ENCODE results near the gene CYBC1.

Gene CYBC1

DNA sequence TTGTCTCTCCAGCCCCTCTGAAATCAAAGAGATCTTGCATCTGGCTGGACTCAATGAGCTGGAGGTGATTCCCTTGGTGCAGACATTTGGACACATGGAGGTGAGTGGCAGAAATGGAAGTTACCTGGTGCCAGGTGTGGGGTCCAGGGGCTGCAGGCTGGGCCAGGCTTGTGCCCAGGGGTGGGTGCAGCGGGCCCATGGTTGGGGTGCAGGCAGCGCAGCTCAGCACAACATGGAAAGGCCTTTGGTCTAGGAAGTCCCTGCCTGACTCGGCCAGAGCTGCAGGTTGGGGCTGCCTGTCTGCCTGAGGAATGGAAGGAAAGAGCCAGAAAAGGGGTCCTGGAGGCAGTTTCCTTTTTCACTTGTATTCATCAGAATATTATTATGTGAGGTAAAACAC is 22.0 kb downstream of the CYBC1 start:
- H3K4me3 ChIP-seq (replicated peaks in 1 of 2; ENCODE audit: low read depth in 2 of 2, low read length in 2 of 2): no peak overlapping the region
- DNase-seq (ENCODE audit: low read depth in 2 of 2): no peak
- TF ChIP-seq, protein P1, sequence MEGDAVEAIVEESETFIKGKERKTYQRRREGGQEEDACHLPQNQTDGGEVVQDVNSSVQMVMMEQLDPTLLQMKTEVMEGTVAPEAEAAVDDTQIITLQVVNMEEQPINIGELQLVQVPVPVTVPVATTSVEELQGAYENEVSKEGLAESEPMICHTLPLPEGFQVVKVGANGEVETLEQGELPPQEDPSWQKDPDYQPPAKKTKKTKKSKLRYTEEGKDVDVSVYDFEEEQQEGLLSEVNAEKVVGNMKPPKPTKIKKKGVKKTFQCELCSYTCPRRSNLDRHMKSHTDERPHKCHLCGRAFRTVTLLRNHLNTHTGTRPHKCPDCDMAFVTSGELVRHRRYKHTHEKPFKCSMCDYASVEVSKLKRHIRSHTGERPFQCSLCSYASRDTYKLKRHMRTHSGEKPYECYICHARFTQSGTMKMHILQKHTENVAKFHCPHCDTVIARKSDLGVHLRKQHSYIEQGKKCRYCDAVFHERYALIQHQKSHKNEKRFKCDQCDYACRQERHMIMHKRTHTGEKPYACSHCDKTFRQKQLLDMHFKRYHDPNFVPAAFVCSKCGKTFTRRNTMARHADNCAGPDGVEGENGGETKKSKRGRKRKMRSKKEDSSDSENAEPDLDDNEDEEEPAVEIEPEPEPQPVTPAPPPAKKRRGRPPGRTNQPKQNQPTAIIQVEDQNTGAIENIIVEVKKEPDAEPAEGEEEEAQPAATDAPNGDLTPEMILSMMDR (IDR thresholded peaks at IDR 0.05; ENCODE audit: low read depth, low read length): no peak

GRCh38 chr17:82424863-82425159 is 25.7 kb downstream of the CYBC1 start:
- H3K4me3 ChIP-seq (replicated peaks in 1 of 2; ENCODE audit: low read depth in 2 of 2, low read length in 2 of 2): no peak overlapping the region
- TF ChIP-seq, protein P1 (IDR thresholded peaks at IDR 0.05; ENCODE audit: low read depth, low read length): no peak
- DNase-seq (ENCODE audit: low read depth in 2 of 2): no peak

DNA sequence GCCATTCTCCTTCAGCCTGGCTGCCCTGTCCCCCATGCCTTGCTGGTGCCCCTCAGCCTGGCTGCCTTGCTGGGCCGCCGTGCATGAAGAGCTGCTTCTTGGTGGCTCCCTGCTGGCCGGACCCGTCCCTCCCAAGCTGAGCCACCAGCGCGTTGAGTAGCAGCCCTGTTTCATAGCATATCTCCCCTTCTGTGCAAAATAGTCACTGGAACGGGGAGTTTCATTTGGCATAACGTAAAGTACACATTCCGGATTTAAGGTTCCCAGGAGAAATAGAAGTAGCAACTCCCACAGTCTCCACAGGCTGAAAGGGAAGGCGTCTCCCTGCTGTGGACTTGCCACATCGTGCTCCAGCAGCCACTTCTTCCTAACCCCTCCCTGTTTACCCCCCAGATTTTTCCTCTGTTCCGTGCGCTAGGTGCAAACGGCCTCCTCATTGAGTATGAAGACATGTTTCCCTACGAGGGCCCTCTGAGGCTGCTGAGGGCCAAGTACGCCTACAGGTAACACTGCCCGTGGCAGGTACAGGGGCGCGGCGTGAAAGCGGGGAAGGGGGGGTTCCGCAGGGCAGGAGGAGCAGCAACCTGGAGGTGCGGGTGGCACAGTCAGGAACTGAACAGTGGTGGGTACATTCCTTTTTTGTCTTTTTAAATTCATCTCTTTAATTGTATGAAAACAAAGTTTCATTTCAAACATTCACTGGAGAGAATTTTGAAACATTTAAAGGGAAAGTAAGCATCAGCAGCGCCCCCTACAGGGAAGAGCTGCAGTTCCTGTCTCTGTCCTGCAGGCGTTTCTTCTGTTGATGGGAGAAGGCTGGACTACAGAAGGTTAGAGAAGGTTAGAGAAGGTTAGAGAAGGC is 26.3 kb downstream of the CYBC1 start:
- peak; percentile 54 to 72 for DNase-seq (ENCODE audit: low read depth in 2 of 2)
- TF ChIP-seq, protein P1 (IDR thresholded peaks at IDR 0.05; ENCODE audit: low read depth, low read length): peak; percentile 76
- no peak overlapping the region for H3K4me3 ChIP-seq (replicated peaks in 1 of 2; ENCODE audit: low read depth in 2 of 2, low read length in 2 of 2)

DNA sequence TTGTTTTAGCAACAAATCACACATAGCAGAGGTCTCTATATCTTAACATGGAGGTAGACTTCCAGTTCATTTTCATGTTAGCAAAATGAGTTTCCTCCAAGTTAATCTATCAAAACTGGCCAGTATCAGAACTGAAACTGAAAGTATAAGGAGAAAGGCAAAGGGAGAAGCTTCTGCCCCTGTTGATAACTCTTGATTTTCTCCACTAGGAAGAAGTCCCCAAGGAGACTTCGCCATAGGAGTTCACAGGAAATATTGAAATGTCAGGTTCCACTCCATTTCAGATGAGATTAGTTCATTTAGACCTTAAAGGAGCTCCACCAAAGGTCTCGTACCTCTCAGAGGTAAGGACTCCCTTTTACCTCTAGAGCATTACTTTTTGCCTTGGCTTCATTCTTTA is 31.0 kb downstream of the CYBC1 start:
- TF ChIP-seq, protein P1 (IDR thresholded peaks at IDR 0.05; ENCODE audit: low read depth, low read length): no peak
- DNase-seq (ENCODE audit: low read depth in 2 of 2): peak in 1 of 2 donors; percentile 8
- H3K4me3 ChIP-seq (replicated peaks in 1 of 2; ENCODE audit: low read depth in 2 of 2, low read length in 2 of 2): no peak overlapping the region

GRCh38 chr17:82418001-82418986 is 32.3 kb downstream of the CYBC1 start, which contains the start of the genes HEXD and OGFOD3:
HEXD (plus strand) TSS chr17:82418347; CDS start chr17:82419800, 1,453 bp downstream.
OGFOD3 (minus strand) TSS chr17:82418586; CDS start chr17:82418485, 101 bp downstream.
- H3K4me3 ChIP-seq (replicated peaks in 1 of 2; ENCODE audit: low read depth in 2 of 2, low read length in 2 of 2): peak within 1 kb of the TSS; percentile 82
- DNase-seq (ENCODE audit: low read depth in 2 of 2): peak; percentile 71 to 81
- TF ChIP-seq, protein P1 (IDR thresholded peaks at IDR 0.05; ENCODE audit: low read depth, low read length): no peak

- TF ChIP-seq, protein P1 (IDR thresholded peaks at IDR 0.05; ENCODE audit: low read depth, low read length): peak; percentile 21
- DNase-seq (ENCODE audit: low read depth in 2 of 2): no peak
- H3K4me3 ChIP-seq (replicated peaks in 1 of 2; ENCODE audit: low read depth in 2 of 2, low read length in 2 of 2): no peak overlapping the region
These were observed 33.8 kb downstream of the CYBC1 start for GRCh38 chr17:82416771-82417170.
